Mesendoderm (in vitro differentiated cells): ENCODE measurements around the gene NPFFR1.

ENCODE experiments used
- DNase-seq: peaks from one replicate; pipeline ENCODE4 v3.0.0; 2013
- H2AK5ac ChIP-seq: 2 replicates; pipeline ENCODE4 v1.6.1; 2013; ENCODE audit warnings: low read length, inconsistent platforms
- H2BK120ac ChIP-seq: 2 replicates; pipeline ENCODE4 v1.6.1; 2013; ENCODE audit warnings: low read depth, mild to moderate bottlenecking, low read length, moderate library complexity, mixed read lengths
- H2BK15ac ChIP-seq: replicated peaks from 2 replicates; pipeline ENCODE4 v1.6.1; 2013; ENCODE audit warnings: low read depth, mild to moderate bottlenecking, moderate library complexity
- H2BK5ac ChIP-seq: 2 replicates; pipeline ENCODE4 v1.6.1; 2013; ENCODE audit warnings: low read length, inconsistent platforms
- H3K18ac ChIP-seq: 2 replicates; pipeline ENCODE4 v1.6.1; 2013; ENCODE audit warnings: mild to moderate bottlenecking, low read length, mixed read lengths
- H3K23ac ChIP-seq: one replicate; pipeline ENCODE4 v1.6.1; 2013; ENCODE audit warnings: low read length
- H3K27ac ChIP-seq: 2 replicates; pipeline ENCODE4 v1.5.1; 2013; ENCODE audit warnings: low read depth, mild to moderate bottlenecking, inconsistent platforms, low read length, moderate library complexity
- H3K27me3 ChIP-seq: 2 replicates; pipeline ENCODE4 v1.6.1; 2013; ENCODE audit warnings: low read length, control low read depth, mild to moderate bottlenecking, inconsistent platforms; ENCODE audit not compliant: insufficient read depth, poor library complexity
- H3K36me3 ChIP-seq: 2 replicates; pipeline ENCODE4 v1.6.1; 2013; ENCODE audit warnings: low read length, inconsistent platforms; ENCODE audit not compliant: control insufficient read depth, insufficient read depth
- H3K4ac ChIP-seq: one replicate; pipeline ENCODE4 v1.6.1; 2013; ENCODE audit warnings: low read depth, mild to moderate bottlenecking, low read length, moderate library complexity
- H3K4me1 ChIP-seq: 2 replicates; pipeline ENCODE4 v1.6.1; 2013; ENCODE audit warnings: low read depth, low read length, inconsistent platforms; ENCODE audit not compliant: control insufficient read depth
- H3K4me2 ChIP-seq: 2 replicates; pipeline ENCODE4 v1.6.1; 2013; ENCODE audit warnings: low read length
- H3K4me3 ChIP-seq: 2 replicates; pipeline ENCODE4 v1.5.1; 2013; ENCODE audit warnings: mild to moderate bottlenecking, low read length
- H3K56ac ChIP-seq: one replicate; pipeline ENCODE4 v1.6.1; 2013; ENCODE audit warnings: low read length
- H3K79me1 ChIP-seq: 2 replicates; pipeline ENCODE4 v1.6.1; 2013; ENCODE audit warnings: low read length, inconsistent platforms
- H3K79me2 ChIP-seq: 2 replicates; pipeline ENCODE4 v1.6.1; 2013; ENCODE audit warnings: mild to moderate bottlenecking, low read length; ENCODE audit not compliant: control insufficient read depth, insufficient read depth
- H3K9ac ChIP-seq: 2 replicates; pipeline ENCODE4 v1.6.1; 2013; ENCODE audit warnings: low read length, inconsistent platforms
- H4K5ac ChIP-seq: one replicate; pipeline ENCODE4 v1.6.1; 2013; ENCODE audit warnings: low read length
- H4K8ac ChIP-seq: one replicate; pipeline ENCODE4 v1.6.1; 2013; ENCODE audit warnings: low read depth, mild to moderate bottlenecking, control low read depth, low read length, moderate library complexity
- WGBS: extraction: QIAGEN DNeasy Blood & Tissue Kit; methylation state at CpG from one replicate; pipeline ENCODE4 v1.1.7; 2013; ENCODE audit warnings: low lambda C conversion rate, missing lambda C conversion rate; ENCODE audit not compliant: insufficient coverage; ENCODE audit errors: extremely low coverage; 5-methylcytosine and 5-hydroxymethylcytosine counted together

NPFFR1 gene

DNA sequence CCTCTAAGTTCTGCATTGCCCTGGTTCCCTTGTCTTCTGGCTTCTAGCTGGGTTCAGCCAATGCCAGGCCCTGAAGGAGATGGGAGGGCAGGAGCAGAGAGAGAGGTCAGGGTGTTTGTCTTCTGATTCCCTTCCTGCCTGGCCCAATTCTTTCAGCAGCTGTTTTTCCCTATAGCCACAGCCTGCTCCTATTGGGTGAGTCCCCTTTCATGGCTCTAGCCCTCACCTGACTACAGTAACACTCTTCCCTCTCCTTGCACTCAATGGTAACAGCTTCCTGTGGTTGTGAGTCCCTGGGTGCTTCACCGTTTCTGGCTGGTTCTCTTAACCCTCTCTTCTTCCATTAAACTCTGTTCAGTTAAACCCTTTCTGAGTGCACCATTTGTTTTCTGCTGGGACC is 17.1 kb downstream of the NPFFR1 start:
- WGBS: no CpG with 5 or more reads among the region's 1 CpG
- H3K9ac ChIP-seq: no peak overlapping the region
- no peaks in the 10 kb centered on the region for H3K4me1 ChIP-seq
- H3K56ac ChIP-seq: no peak overlapping the region
- no peak overlapping the region for H2BK120ac ChIP-seq
- no peak overlapping the region for H2BK5ac ChIP-seq
- no peak overlapping the region for H3K18ac ChIP-seq
- H3K4ac ChIP-seq: no peak overlapping the region
- no peak overlapping the region for H3K4me3 ChIP-seq
- H3K79me2 ChIP-seq: no peaks in the 10 kb centered on the region
- no peaks in the 10 kb centered on the region for H3K79me1 ChIP-seq
- H2BK15ac ChIP-seq: no peak overlapping the region
- H3K4me2 ChIP-seq: no peak overlapping the region
- no peaks in the 10 kb centered on the region for H3K36me3 ChIP-seq
- DNase-seq: no peak
- no peak overlapping the region for H4K8ac ChIP-seq
- no peak overlapping the region for H3K27ac ChIP-seq
- no peak overlapping the region for H2AK5ac ChIP-seq
- no peak overlapping the region for H3K23ac ChIP-seq
- no peaks in the 10 kb centered on the region for H3K27me3 ChIP-seq
- no peak overlapping the region for H4K5ac ChIP-seq

GRCh38 chr10:70266056-70266455 is 17.7 kb downstream of the NPFFR1 start:
- Histone ChIP-seq H4K8ac (no peak overlapping the region), H2BK120ac (no peak overlapping the region), H3K4me1 (no peaks in the 10 kb centered on the region), H3K4me3 (no peak overlapping the region), H3K36me3 (no peaks in the 10 kb centered on the region), H3K56ac (no peak overlapping the region), H3K79me2 (no peaks in the 10 kb centered on the region), H2BK15ac (no peak overlapping the region), H2AK5ac (no peak overlapping the region), H3K27ac (no peak overlapping the region), H3K4me2 (no peak overlapping the region), H3K23ac (no peak overlapping the region), H3K18ac (no peak overlapping the region), H2BK5ac (no peak overlapping the region), H3K9ac (no peak overlapping the region), H3K4ac (no peak overlapping the region), H4K5ac (no peak overlapping the region), H3K79me1 (no peaks in the 10 kb centered on the region), H3K27me3 (no peaks in the 10 kb centered on the region)
- WGBS: no CpG with 5 or more reads among the region's 7 CpGs
- no peak for DNase-seq

- DNase-seq: peak; percentile 88
- Histone ChIP-seq H3K36me3 (no peaks in the 10 kb centered on the region), H3K27ac (no peak overlapping the region), H2AK5ac (no peak overlapping the region), H3K9ac (no peak overlapping the region), H3K79me1 (no peaks in the 10 kb centered on the region), H3K23ac (no peak overlapping the region), H2BK5ac (no peak overlapping the region), H4K5ac (no peak overlapping the region), H4K8ac (no peak overlapping the region), H3K27me3 (no peaks in the 10 kb centered on the region), H2BK15ac (no peak overlapping the region), H3K79me2 (no peaks in the 10 kb centered on the region), H3K4ac (no peak overlapping the region), H3K56ac (no peak overlapping the region), H3K18ac (no peak overlapping the region), H3K4me1 (no peaks in the 10 kb centered on the region), H3K4me3 (no peak overlapping the region), H3K4me2 (no peak overlapping the region), H2BK120ac (no peak overlapping the region)
- WGBS: no CpG with 5 or more reads among the region's 10 CpGs
These were observed 18.6 kb downstream of the NPFFR1 start for GRCh38 chr10:70265032-70265689.

DNA sequence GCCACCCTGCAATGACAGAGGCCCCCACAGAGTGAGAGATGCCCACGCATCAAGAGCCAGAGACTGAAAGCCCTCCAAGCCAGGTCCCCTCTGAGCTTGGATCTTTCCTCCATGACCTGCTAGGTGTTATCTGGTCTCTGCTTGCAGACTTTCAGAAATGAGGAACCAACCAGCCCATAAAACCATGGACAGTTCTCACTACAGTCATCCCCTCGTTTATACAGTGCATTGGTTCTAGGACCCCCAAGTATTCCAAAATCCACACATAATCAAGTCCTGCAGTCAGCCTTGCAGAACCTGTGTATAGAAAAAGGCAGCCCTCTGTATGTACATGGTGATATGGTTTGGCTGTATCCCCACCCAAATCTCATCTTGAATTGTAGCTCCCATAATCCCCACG is 23.1 kb downstream of the NPFFR1 start:
- H3K4me2 ChIP-seq: no peak overlapping the region
- no peaks in the 10 kb centered on the region for H3K4me1 ChIP-seq
- no peak overlapping the region for H3K18ac ChIP-seq
- no CpG with 5 or more reads among the region's 3 CpGs for WGBS
- H3K36me3 ChIP-seq: no peaks in the 10 kb centered on the region
- no peak overlapping the region for H3K4ac ChIP-seq
- no peak overlapping the region for H4K8ac ChIP-seq
- no peak overlapping the region for H3K27ac ChIP-seq
- no peak overlapping the region for H2BK5ac ChIP-seq
- no peaks in the 10 kb centered on the region for H3K79me2 ChIP-seq
- H3K79me1 ChIP-seq: no peaks in the 10 kb centered on the region
- no peak overlapping the region for H3K4me3 ChIP-seq
- H3K27me3 ChIP-seq: no peaks in the 10 kb centered on the region
- no peak overlapping the region for H2BK120ac ChIP-seq
- H3K9ac ChIP-seq: no peak overlapping the region
- no peak overlapping the region for H3K23ac ChIP-seq
- DNase-seq: no peak
- H4K5ac ChIP-seq: no peak overlapping the region
- no peak overlapping the region for H3K56ac ChIP-seq
- H2AK5ac ChIP-seq: no peak overlapping the region
- H2BK15ac ChIP-seq: no peak overlapping the region

- no CpG with 5 or more reads among the region's 1 CpG for WGBS
- Histone ChIP-seq H3K27ac (no peak overlapping the region), H2BK15ac (no peak overlapping the region), H2AK5ac (no peak overlapping the region), H3K23ac (no peak overlapping the region), H3K4ac (no peak overlapping the region), H3K18ac (no peak overlapping the region), H3K27me3 (no peaks in the 10 kb centered on the region), H3K9ac (no peak overlapping the region), H2BK5ac (no peak overlapping the region), H3K56ac (no peak overlapping the region), H3K79me1 (no peaks in the 10 kb centered on the region), H4K8ac (no peak overlapping the region), H3K36me3 (no peaks in the 10 kb centered on the region), H4K5ac (no peak overlapping the region), H3K4me1 (no peaks in the 10 kb centered on the region), H3K79me2 (no peaks in the 10 kb centered on the region), H3K4me2 (no peak overlapping the region), H2BK120ac (no peak overlapping the region), H3K4me3 (no peak overlapping the region)
- DNase-seq: peak; percentile 18
These were observed 23.5 kb downstream of the NPFFR1 start for GRCh38 chr10:70260259-70260658.

GRCh38 chr10:70258216-70258615 is 25.6 kb downstream of the NPFFR1 start:
- Histone ChIP-seq H3K27ac (no peak overlapping the region), H3K9ac (no peak overlapping the region), H4K8ac (no peak overlapping the region), H3K4me1 (no peaks in the 10 kb centered on the region), H3K56ac (no peak overlapping the region), H3K4me2 (no peak overlapping the region), H3K79me1 (no peaks in the 10 kb centered on the region), H4K5ac (no peak overlapping the region), H3K18ac (no peak overlapping the region), H3K4me3 (no peak overlapping the region), H3K23ac (no peak overlapping the region), H3K4ac (no peak overlapping the region), H2AK5ac (no peak overlapping the region), H3K27me3 (no peaks in the 10 kb centered on the region), H3K79me2 (no peaks in the 10 kb centered on the region), H2BK120ac (no peak overlapping the region), H3K36me3 (no peaks in the 10 kb centered on the region), H2BK5ac (no peak overlapping the region), H2BK15ac (no peak overlapping the region)
- no CpG with 5 or more reads among the region's 1 CpG for WGBS
- DNase-seq: no peak
